PC-3 (cell line): ENCODE measurements around the gene FRMD6. TPM values are rescaled to one million over a fixed set of nuclear protein-coding genes. Genes with fewer than 3 reads are reported as not detected.

Source experiments
- ATAC-seq: fragments of 200-7000 bp; cut with Tn5 transposase; 2 replicates; pipeline ENCODE4 v1.9.1; 2020; ENCODE audit warnings: mild to moderate bottlenecking, moderate library complexity
- BruUV-seq: library from RNA; stranded (reverse); fragments of 400-500 nt; replicated peaks from 2 replicates; lab custom pipeline; 2021; lab: Mats Ljungman, UMichigan
- CTCF ChIA-PET: fragments of 300-600 bp; sonication (Branson Sonifier 250); formaldehyde crosslinking; loops from one replicate; lab custom pipeline; 2022; ENCODE audit warnings: antibody characterized with exemption; lab: Charles Lee
- POLR2A ChIA-PET: fragments of 300-600 bp; sonication (Branson Sonifier 250); formaldehyde crosslinking; loops from one replicate; lab custom pipeline; 2022; ENCODE audit warnings: antibody characterized with exemption; ENCODE audit not compliant: unreplicated experiment; lab: Charles Lee
- DNase-seq: peaks from one replicate; pipeline ENCODE4 v3.0.0-alpha.2; 2015
- H2AFZ ChIP-seq: fragments of 300-600 bp; sonication (generic); 2 replicates; pipeline ENCODE4 v1.6.0; 2016; ENCODE audit warnings: antibody characterized with exemption, low read length
- H3F3A ChIP-seq: fragments of 300-600 bp; sonication (generic); one replicate; pipeline ENCODE4 v1.6.0; 2017; ENCODE audit warnings: antibody characterized with exemption, low read length, control low read depth, mild to moderate bottlenecking; ENCODE audit not compliant: unreplicated experiment
- H3K27ac ChIP-seq: fragments of 300-600 bp; sonication (generic); 2 replicates; pipeline ENCODE4 v1.5.1; 2016; ENCODE audit warnings: mild to moderate bottlenecking, low read length
- H3K27me3 ChIP-seq: fragments of 300-600 bp; sonication (generic); 2 replicates; pipeline ENCODE4 v1.6.1; 2016; ENCODE audit warnings: low read length, mixed read lengths
- H3K36me3 ChIP-seq: fragments of 300-600 bp; sonication (generic); 2 replicates; pipeline ENCODE4 v1.6.1; 2016; ENCODE audit warnings: low read depth, mixed run types, low read length, mixed read lengths
- H3K4me1 ChIP-seq: fragments of 300-600 bp; sonication (generic); 2 replicates; pipeline ENCODE4 v1.5.1; 2016; ENCODE audit warnings: low read length; ENCODE audit not compliant: insufficient read depth
- H3K4me2 ChIP-seq: fragments of 300-600 bp; sonication (generic); 2 replicates; pipeline ENCODE4 v1.6.0; 2016; ENCODE audit warnings: low read length
- H3K4me3 ChIP-seq: fragments of 300-600 bp; sonication (generic); 2 replicates; pipeline ENCODE4 v1.5.1; 2016; ENCODE audit warnings: mild to moderate bottlenecking, low read length, mixed read lengths
- H3K79me2 ChIP-seq: fragments of 300-600 bp; sonication (generic); 2 replicates; pipeline ENCODE4 v1.6.1; 2017; ENCODE audit warnings: low read length, mixed read lengths
- H3K9ac ChIP-seq: fragments of 300-600 bp; sonication (generic); 2 replicates; pipeline ENCODE4 v1.6.0; 2016; ENCODE audit warnings: mild to moderate bottlenecking, low read length
- H3K9me2 ChIP-seq: fragments of 300-600 bp; sonication (generic); replicated peaks from 2 replicates; pipeline ENCODE4 v1.6.1; 2016; ENCODE audit warnings: mixed run types, low read length, mixed read lengths
- H3K9me3 ChIP-seq: fragments of 300-600 bp; sonication (generic); 2 replicates; pipeline ENCODE4 v1.6.1; 2016; ENCODE audit warnings: low read length, mixed read lengths
- H4K20me1 ChIP-seq: fragments of 300-600 bp; sonication (generic); 2 replicates; pipeline ENCODE4 v1.6.1; 2016; ENCODE audit warnings: low read length, mixed read lengths
- CTCF ChIP-seq: fragments of 300-600 bp; sonication (generic); conservative IDR thresholded peaks from 2 replicates; pipeline ENCODE4 v1.5.1; 2017; ENCODE audit warnings: antibody characterized with exemption, low read depth, mild to moderate bottlenecking, low read length
- EZH2 ChIP-seq: fragments of 300-600 bp; sonication (generic); IDR thresholded peaks from one replicate; pipeline ENCODE4 v1.6.1; 2017; ENCODE audit warnings: antibody characterized with exemption, mild to moderate bottlenecking, low read length; ENCODE audit not compliant: unreplicated experiment
- EZH2phosphoT487 ChIP-seq: fragments of 300-600 bp; sonication (generic); IDR thresholded peaks from 2 replicates; pipeline ENCODE4 v1.6.1; 2018; ENCODE audit warnings: mild to moderate bottlenecking, antibody characterized with exemption, low read length, borderline replicate concordance
- intact Hi-C: fragments of 100-400 bp; cut with micrococcal nuclease; formaldehyde crosslinking; loops from 2 replicates; pipeline ENCODE4 v1.9.0; 2023
- total RNA-seq: library from RNA; depleted of rRNA; stranded (reverse); fragments of >200 nt; gene quantifications from 2 replicates; pipeline ENCODE4 v1.2.3, GENCODE V29; 2014

The FRMD6 gene
- total RNA-seq, 1 experiment from 2014 or later: 103 TPM

DNA sequence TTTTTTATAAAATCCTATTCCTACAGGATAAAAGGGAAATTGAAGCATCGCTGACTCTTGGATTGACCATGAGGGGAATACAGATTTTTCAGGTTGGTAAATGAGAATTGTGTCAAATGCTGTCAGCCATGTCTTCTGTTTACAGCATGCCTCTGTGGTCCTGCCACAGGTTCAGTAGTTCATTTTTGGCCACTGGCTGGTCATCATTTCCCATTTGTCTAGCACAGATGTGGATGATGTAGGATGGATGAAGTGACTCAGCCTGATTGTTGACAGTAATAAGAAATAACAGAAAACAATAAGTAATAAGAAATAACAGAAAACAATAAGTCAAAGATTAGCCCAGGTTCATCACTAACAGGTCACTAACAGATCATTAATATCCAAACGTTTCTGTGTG lies 59.8 kb downstream of the FRMD6 start:
- ChIA-PET CTCF (no interaction called here), POLR2A (no interaction called here)
- Histone ChIP-seq H3K9me3 (no peaks in the 10 kb centered on the region), H3K4me1 (peaks cover 17% of the 10 kb centered on the region), H3K79me2 (no peaks in the 10 kb centered on the region), H3K27me3 (no peaks in the 10 kb centered on the region), H4K20me1 (0 out of 2 replicates have a peak, but pooled peaks cover 5% of the 10 kb centered on the region), H3F3A (peaks cover 5% of the 10 kb centered on the region), H3K36me3 (peaks cover 71% of the 10 kb centered on the region), H3K27ac (no peak overlapping the region), H3K9me2 (no peaks in the 10 kb centered on the region), H3K4me2 (no peak overlapping the region), H2AFZ (no peak overlapping the region), H3K9ac (no peak overlapping the region), H3K4me3 (no peak overlapping the region)
- intact Hi-C loops: loop anchor here (2.0 kb wide), 2 partner anchors 65 to 429 kb away; no protein-coding TSS in a partner anchor
- no peak for TF ChIP-seq EZH2
- TF ChIP-seq EZH2phosphoT487: no peak
- no peak for TF ChIP-seq CTCF
- DNase-seq: no peak
- no TSS peak for BruUV-seq
- no peak for ATAC-seq

DNA sequence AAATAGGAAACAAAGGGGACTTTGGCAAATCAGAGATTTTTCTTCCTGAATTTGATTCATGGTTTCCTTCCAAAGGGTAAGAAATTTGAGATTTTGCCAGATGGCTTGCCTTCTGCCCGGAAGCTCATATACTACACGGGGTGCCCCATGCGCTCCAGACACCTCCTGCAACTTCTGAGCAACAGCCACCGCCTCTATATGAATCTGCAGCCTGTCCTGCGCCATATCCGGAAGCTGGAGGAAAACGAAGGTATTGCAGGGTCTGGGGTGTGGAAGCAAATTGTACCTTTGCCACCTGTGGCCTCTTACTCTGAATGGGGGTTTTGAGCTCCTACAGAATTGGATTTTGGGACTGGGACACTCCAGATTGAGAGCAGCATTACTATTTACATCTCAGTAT lies 63.5 kb downstream of the FRMD6 start:
- no peak overlapping the region for H3K9ac ChIP-seq
- no peak overlapping the region for H2AFZ ChIP-seq
- H3K27me3 ChIP-seq: no peaks in the 10 kb centered on the region
- H3K9me3 ChIP-seq: no peaks in the 10 kb centered on the region
- H3K4me3 ChIP-seq: no peak overlapping the region
- H3K4me2 ChIP-seq: no peak overlapping the region
- ChIA-PET CTCF (no interaction called here), POLR2A (no interaction called here)
- DNase-seq (no peak), ATAC-seq (no peak)
- intact Hi-C loops: no loop called here
- no peaks in the 10 kb centered on the region for H3K79me2 ChIP-seq
- peaks cover 79% of the 10 kb centered on the region for H3K36me3 ChIP-seq
- H3K4me1 ChIP-seq: peaks cover 16% of the 10 kb centered on the region
- no peak overlapping the region for H3K27ac ChIP-seq
- 0 out of 2 replicates have a peak, but pooled peaks cover 5% of the 10 kb centered on the region for H4K20me1 ChIP-seq
- H3F3A ChIP-seq: peaks cover 2% of the 10 kb centered on the region
- no TSS peak for BruUV-seq
- no peaks in the 10 kb centered on the region for H3K9me2 ChIP-seq
- TF ChIP-seq EZH2: no peak
- no peak for TF ChIP-seq CTCF
- no peak for TF ChIP-seq EZH2phosphoT487

DNA sequence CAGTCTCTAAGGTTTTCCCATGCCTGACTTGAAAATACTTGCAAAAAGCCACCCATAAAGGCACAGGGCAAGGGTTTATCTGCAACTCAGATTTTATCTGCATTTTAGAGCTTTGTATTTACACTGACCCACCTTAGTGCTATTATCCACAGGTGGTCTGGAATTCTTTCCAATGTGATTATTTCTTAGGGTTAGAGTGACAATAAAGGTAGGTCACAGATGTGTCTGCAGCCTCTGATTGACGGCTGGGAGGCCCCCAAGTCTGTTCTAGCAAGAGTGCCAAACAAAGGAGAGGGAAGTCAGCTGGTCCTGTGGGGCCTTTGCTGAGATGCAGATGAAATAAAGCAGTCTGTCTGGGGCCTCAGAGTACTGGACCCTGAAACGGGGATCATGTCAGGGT lies 64.0 kb downstream of the FRMD6 start:
- DNase-seq (no peak), ATAC-seq (no peak)
- Histone ChIP-seq H3F3A (no peaks in the 10 kb centered on the region), H3K9me3 (no peaks in the 10 kb centered on the region), H3K27me3 (no peaks in the 10 kb centered on the region), H4K20me1 (0 out of 2 replicates have a peak, but pooled peaks cover 4% of the 10 kb centered on the region), H3K4me3 (no peak overlapping the region), H3K27ac (no peak overlapping the region), H3K9me2 (no peaks in the 10 kb centered on the region), H3K4me2 (no peak overlapping the region), H3K9ac (no peak overlapping the region), H3K36me3 (peaks cover 81% of the 10 kb centered on the region), H3K79me2 (no peaks in the 10 kb centered on the region), H3K4me1 (peaks cover 14% of the 10 kb centered on the region), H2AFZ (no peak overlapping the region)
- ChIA-PET POLR2A (no interaction called here), CTCF (no interaction called here)
- intact Hi-C loops: loop anchor here (2.0 kb wide), 1 partner anchor 63 kb away; no protein-coding TSS in a partner anchor
- TF ChIP-seq EZH2phosphoT487: no peak
- TF ChIP-seq CTCF: no peak
- no peak for TF ChIP-seq EZH2
- no TSS peak for BruUV-seq
